H9 (cell line): ENCODE results near the gene XXYLT1. TPM values are rescaled to one million over a fixed set of nuclear protein-coding genes. Genes with fewer than 3 reads are reported as not detected.

Source experiments
- DNase-seq: peaks from one replicate; pipeline ENCODE4 v3.0.0-alpha.2; 2017
- H2AFZ ChIP-seq: one replicate; pipeline ENCODE4 v1.6.1; 2013; ENCODE audit warnings: mild to moderate bottlenecking, low read length, control low read depth, moderate library complexity
- H2AK5ac ChIP-seq: 2 replicates; pipeline ENCODE4 v1.6.1; 2013; ENCODE audit warnings: low read length, control low read depth, mixed read lengths; ENCODE audit not compliant: insufficient read length
- H2BK120ac ChIP-seq: one replicate; pipeline ENCODE4 v1.6.1; 2013; ENCODE audit warnings: low read depth, mild to moderate bottlenecking, low read length, control low read depth, inconsistent platforms; ENCODE audit not compliant: poor library complexity, severe bottlenecking
- H2BK12ac ChIP-seq: 2 replicates; pipeline ENCODE4 v1.6.1; 2013; ENCODE audit warnings: low read length, control low read depth, mixed read lengths, low read depth; ENCODE audit not compliant: insufficient read length
- H2BK15ac ChIP-seq: 2 replicates; pipeline ENCODE4 v1.6.1; 2013; ENCODE audit warnings: low read depth, low read length, control low read depth
- H2BK20ac ChIP-seq: one replicate; pipeline ENCODE4 v1.6.1; 2013; ENCODE audit warnings: low read depth, mild to moderate bottlenecking, low read length, control low read depth, inconsistent platforms; ENCODE audit not compliant: poor library complexity, severe bottlenecking
- H2BK5ac ChIP-seq: 2 replicates; pipeline ENCODE4 v1.6.1; 2013; ENCODE audit warnings: low read length, control low read depth, mixed read lengths; ENCODE audit not compliant: insufficient read length
- H3K14ac ChIP-seq: 2 replicates; pipeline ENCODE4 v1.6.1; 2013; ENCODE audit warnings: low read length, control low read depth; ENCODE audit not compliant: insufficient read depth
- H3K18ac ChIP-seq: 2 replicates; pipeline ENCODE4 v1.6.1; 2013; ENCODE audit warnings: low read depth, mild to moderate bottlenecking, mixed read lengths, low read length, control low read depth; ENCODE audit not compliant: insufficient read length
- H3K23ac ChIP-seq: 2 replicates; pipeline ENCODE4 v1.6.1; 2013; ENCODE audit warnings: low read length, control low read depth, mixed read lengths, low read depth; ENCODE audit not compliant: insufficient read length
- H3K23me2 ChIP-seq: 2 replicates; pipeline ENCODE4 v1.6.1; 2013; ENCODE audit warnings: low read depth, mild to moderate bottlenecking, mixed read lengths, low read length, control low read depth; ENCODE audit not compliant: insufficient read length, poor library complexity, severe bottlenecking
- H3K27ac ChIP-seq: 2 replicates; pipeline ENCODE4 v1.5.1; 2013; ENCODE audit warnings: low read length, control low read depth, mixed read lengths, low read depth; ENCODE audit not compliant: insufficient read length
- H3K27me3 ChIP-seq: 2 replicates; pipeline ENCODE4 v1.6.1; 2013; ENCODE audit warnings: low read length, control low read depth, inconsistent platforms; ENCODE audit not compliant: insufficient read depth
- H3K4ac ChIP-seq: 2 replicates; pipeline ENCODE4 v1.6.1; 2013; ENCODE audit warnings: low read depth, mild to moderate bottlenecking, control low read depth, inconsistent platforms, low read length, moderate library complexity
- H3K4me1 ChIP-seq: 2 replicates; pipeline ENCODE4 v1.6.1; 2013; ENCODE audit warnings: low read length, control low read depth, inconsistent platforms; ENCODE audit not compliant: insufficient read depth
- H3K4me2 ChIP-seq: 2 replicates; pipeline ENCODE4 v1.6.1; 2013; ENCODE audit warnings: low read length, control low read depth, mixed read lengths; ENCODE audit not compliant: insufficient read length, insufficient read depth
- H3K56ac ChIP-seq: 2 replicates; pipeline ENCODE4 v1.6.1; 2013; ENCODE audit warnings: low read depth, mild to moderate bottlenecking, mixed read lengths, low read length, control low read depth; ENCODE audit not compliant: insufficient read length
- H3K79me1 ChIP-seq: 2 replicates; pipeline ENCODE4 v1.6.1; 2013; ENCODE audit warnings: low read depth, mild to moderate bottlenecking, moderate library complexity, low read length, control low read depth, inconsistent platforms; ENCODE audit not compliant: insufficient read depth, poor library complexity, severe bottlenecking
- H3K79me2 ChIP-seq: 2 replicates; pipeline ENCODE4 v1.6.1; 2013; ENCODE audit warnings: low read length, control low read depth, inconsistent platforms; ENCODE audit not compliant: insufficient read depth
- H3K9ac ChIP-seq: 2 replicates; pipeline ENCODE4 v1.6.1; 2013; ENCODE audit warnings: low read length, control low read depth, mixed read lengths; ENCODE audit not compliant: insufficient read length; ENCODE audit errors: extremely low read depth
- H3K9me3 ChIP-seq: one replicate; pipeline ENCODE4 v1.6.1; 2013; ENCODE audit warnings: low read depth, low read length, inconsistent platforms; ENCODE audit not compliant: control insufficient read depth
- H3T11ph ChIP-seq: one replicate; pipeline ENCODE4 v1.6.1; 2013; ENCODE audit warnings: mild to moderate bottlenecking, low read length, control low read depth, inconsistent platforms
- H4K20me1 ChIP-seq: one replicate; pipeline ENCODE4 v1.6.1; 2013; ENCODE audit not compliant: control insufficient read depth, insufficient read length, insufficient read depth
- H4K5ac ChIP-seq: 2 replicates; pipeline ENCODE4 v1.6.1; 2013; ENCODE audit warnings: low read depth, mild to moderate bottlenecking, mixed read lengths, low read length, control low read depth; ENCODE audit not compliant: insufficient read length
- H4K8ac ChIP-seq: replicated peaks from 2 replicates; pipeline ENCODE4 v1.6.1; 2013; ENCODE audit warnings: low read length, control low read depth, mixed read lengths, low read depth; ENCODE audit not compliant: insufficient read length
- H4K91ac ChIP-seq: 2 replicates; pipeline ENCODE4 v1.6.1; 2013; ENCODE audit warnings: low read depth, mild to moderate bottlenecking, moderate library complexity, mixed read lengths, low read length, control low read depth; ENCODE audit not compliant: insufficient read length
- H3K27ac Mint-ChIP-seq, 3 experiments: 2 replicates in 2 of 3; 3 replicates in 1 of 3; pipeline ENCODE4 v1.8.0; 2020 to 2021; ENCODE audit warnings: mixed read lengths in 3 of 3, mild to moderate bottlenecking in 1 of 3, moderate library complexity in 1 of 3
- H3K27me3 Mint-ChIP-seq: 2 replicates; pipeline ENCODE4 v1.8.0; 2021; ENCODE audit warnings: low read depth, mild to moderate bottlenecking, moderate library complexity, mixed read lengths
- H3K36me3 Mint-ChIP-seq, 3 experiments: 2 replicates in 2 of 3; 3 replicates in 1 of 3; pipeline ENCODE4 v1.8.0; 2020 to 2021; ENCODE audit warnings: low read depth in 3 of 3, mixed read lengths in 3 of 3; ENCODE audit not compliant: insufficient read depth in 1 of 3
- H3K4me1 Mint-ChIP-seq, 2 experiments: 2 replicates each; pipeline ENCODE4 v1.8.0; 2020; ENCODE audit warnings: mixed read lengths in 2 of 2
- H3K4me3 Mint-ChIP-seq, 2 experiments: 2 replicates in 1 of 2; 3 replicates in 1 of 2; pipeline ENCODE4 v1.8.0; 2020 to 2021; ENCODE audit warnings: mild to moderate bottlenecking in 2 of 2, mixed read lengths in 2 of 2, moderate library complexity in 1 of 2
- H3K9me3 Mint-ChIP-seq, 2 experiments: 2 replicates in 1 of 2; 3 replicates in 1 of 2; pipeline ENCODE4 v1.8.0; 2020; ENCODE audit warnings: mild to moderate bottlenecking in 2 of 2, mixed read lengths in 2 of 2, moderate library complexity in 1 of 2
- CTCF ChIP-seq: fragments of 200-600 bp; sonication (generic); conservative IDR thresholded peaks from 3 replicates; pipeline ENCODE4 v1.8.0; 2021; ENCODE audit warnings: antibody characterized with exemption, mild to moderate bottlenecking
- WGBS: extraction: QIAGEN DNeasy Blood & Tissue Kit; methylation state at CpG from one replicate; pipeline ENCODE4 v1.1.7; 2013; ENCODE audit warnings: missing lambda C conversion rate, low lambda C conversion rate, mixed read lengths; ENCODE audit not compliant: insufficient read length; ENCODE audit errors: extremely low coverage; 5-methylcytosine and 5-hydroxymethylcytosine counted together
- total RNA-seq: library from RNA; stranded (reverse); gene quantifications from 2 replicates; pipeline ENCODE4 v1.2.1, GENCODE V29; 2021

Gene XXYLT1
- total RNA-seq, 1 experiment from 2014 or later, result 22.7 TPM

- Histone ChIP-seq H2BK5ac (no peak overlapping the region), H3K79me1 (no peaks in the 10 kb centered on the region), H4K8ac (no peak overlapping the region), H2BK120ac (no peak overlapping the region), H3K4me1 (peaks cover 6% of the 10 kb centered on the region; the same call in 1 of the 2 replicates), H3K4me2 (no peak overlapping the region), H3K14ac (no peak overlapping the region), H3K79me2 (peaks cover 1% of the 10 kb centered on the region; the same call in 1 of the 2 replicates), H2BK12ac (no peak overlapping the region), H3K27me3 (no peaks in the 10 kb centered on the region), H2AFZ (no peak overlapping the region), H3T11ph (no peak overlapping the region), H3K9ac (no peak overlapping the region), H4K20me1 (no peaks in the 10 kb centered on the region), H3K23me2 (no peaks in the 10 kb centered on the region), H3K4ac (no peak overlapping the region), H4K5ac (no peak overlapping the region), H3K18ac (no peak overlapping the region), H2BK15ac (no peak overlapping the region), H3K27ac (no peak overlapping the region), H3K9me3 (no peaks in the 10 kb centered on the region), H3K56ac (no peak overlapping the region), H2AK5ac (no peak overlapping the region), H4K91ac (no peak overlapping the region), H2BK20ac (no peak overlapping the region), H3K23ac (no peak overlapping the region)
- H3K27ac Mint-ChIP-seq, result no peak overlapping the region; a peak in 1 of 7 replicates
- no peak for DNase-seq
- H3K27me3 Mint-ChIP-seq, result no peaks in the 10 kb centered on the region; the same call in 1 of the 2 replicates
- H3K36me3 Mint-ChIP-seq, result peaks cover 0 to 5% (median 0%) of the 10 kb centered on the region in 3 experiments; a peak in 2 of 7 replicates
- H3K4me3 Mint-ChIP-seq, result no peak overlapping the region
- H3K9me3 Mint-ChIP-seq, result no peaks in the 10 kb centered on the region
- no CpG with 5 or more reads among the region's 19 CpGs for WGBS
- peaks cover 25 to 40% of the 10 kb centered on the region in 2 experiments for H3K4me1 Mint-ChIP-seq
- no peak for TF ChIP-seq CTCF
These were observed 72.3 kb downstream of the XXYLT1 start for GRCh38 chr3:195198426-195199346.
